Measurements from ENCODE around the gene NTSR2. TPM values are rescaled to one million over a fixed set of nuclear protein-coding genes. Genes with fewer than 3 reads are reported as not detected.

The NTSR2 gene
- total and polyA plus RNA-seq, 10 of the 15 experiments (the other 5 are each of a cell fraction or from before 2014, with no cell fraction given): not detected

- no peak overlapping the region for H3K9ac ChIP-seq (ENCODE audit: control insufficient read depth, insufficient read depth, low read length)
- 54% methylated on average over 16 of the region's 16 CpGs for WGBS (ENCODE audit: insufficient coverage, insufficient replicate concordance, low lambda C conversion rate, missing lambda C conversion rate)
- ChIA-PET SMC1A (ENCODE audit: uncharacterized antibody, unreplicated experiment) (interaction anchor here (7.1 kb wide), 1 partner anchor 82 kb away, joined by 71 read pairs; no protein-coding TSS in a partner anchor), RAD21 (ENCODE audit: unreplicated experiment) (interaction anchor here (1.0 to 2.4 kb wide), 4 partner anchors 41 to 81 kb away, joined by 3 to 6 read pairs (median 3); no protein-coding TSS in a partner anchor), CTCF (interaction anchor here (1.1 to 16.6 kb wide), 4 partner anchors 9 to 84 kb away, joined by 3 to 353 read pairs (median 4); no protein-coding TSS in a partner anchor), POLR2A (interaction anchor here (0.7 kb wide), 1 partner anchor 110 kb away, joined by 3 read pairs; no protein-coding TSS in a partner anchor)
- no peak overlapping the region for H3K4me2 ChIP-seq (ENCODE audit: control insufficient read depth, insufficient read depth)
- no peak overlapping the region for H2AFZ ChIP-seq (ENCODE audit: control insufficient read depth, low read depth, low read length)
- no TSS peak for BruUV-seq (replicated peaks)
- DNase-seq (ENCODE audit: low read depth, low spot score) (no peak), FAIRE-seq (no peak), ATAC-seq (no peak)
- no peaks in the 10 kb centered on the region; a peak in 1 of 4 replicates for H3K36me3 ChIP-seq (ENCODE audit: control insufficient read depth in 2 of 2, insufficient read depth in 2 of 2, low read length in 1 of 2)
- no peak overlapping the region for H3K4me3 ChIP-seq
- H3K4me1 ChIP-seq (ENCODE audit: control insufficient read depth, insufficient read depth, low read length): no peaks in the 10 kb centered on the region
- intact Hi-C loops (cut with micrococcal nuclease; ENCODE audit: unreplicated experiment): loop anchor here (10.0 kb wide), 1 partner anchor 1308 kb away; no protein-coding TSS in a partner anchor
- in situ Hi-C loops (cut with MboI): no loop called here
- H3K27ac ChIP-seq (ENCODE audit: control insufficient read depth, insufficient read depth): no peak overlapping the region
- TF ChIP-seq, protein P1, sequence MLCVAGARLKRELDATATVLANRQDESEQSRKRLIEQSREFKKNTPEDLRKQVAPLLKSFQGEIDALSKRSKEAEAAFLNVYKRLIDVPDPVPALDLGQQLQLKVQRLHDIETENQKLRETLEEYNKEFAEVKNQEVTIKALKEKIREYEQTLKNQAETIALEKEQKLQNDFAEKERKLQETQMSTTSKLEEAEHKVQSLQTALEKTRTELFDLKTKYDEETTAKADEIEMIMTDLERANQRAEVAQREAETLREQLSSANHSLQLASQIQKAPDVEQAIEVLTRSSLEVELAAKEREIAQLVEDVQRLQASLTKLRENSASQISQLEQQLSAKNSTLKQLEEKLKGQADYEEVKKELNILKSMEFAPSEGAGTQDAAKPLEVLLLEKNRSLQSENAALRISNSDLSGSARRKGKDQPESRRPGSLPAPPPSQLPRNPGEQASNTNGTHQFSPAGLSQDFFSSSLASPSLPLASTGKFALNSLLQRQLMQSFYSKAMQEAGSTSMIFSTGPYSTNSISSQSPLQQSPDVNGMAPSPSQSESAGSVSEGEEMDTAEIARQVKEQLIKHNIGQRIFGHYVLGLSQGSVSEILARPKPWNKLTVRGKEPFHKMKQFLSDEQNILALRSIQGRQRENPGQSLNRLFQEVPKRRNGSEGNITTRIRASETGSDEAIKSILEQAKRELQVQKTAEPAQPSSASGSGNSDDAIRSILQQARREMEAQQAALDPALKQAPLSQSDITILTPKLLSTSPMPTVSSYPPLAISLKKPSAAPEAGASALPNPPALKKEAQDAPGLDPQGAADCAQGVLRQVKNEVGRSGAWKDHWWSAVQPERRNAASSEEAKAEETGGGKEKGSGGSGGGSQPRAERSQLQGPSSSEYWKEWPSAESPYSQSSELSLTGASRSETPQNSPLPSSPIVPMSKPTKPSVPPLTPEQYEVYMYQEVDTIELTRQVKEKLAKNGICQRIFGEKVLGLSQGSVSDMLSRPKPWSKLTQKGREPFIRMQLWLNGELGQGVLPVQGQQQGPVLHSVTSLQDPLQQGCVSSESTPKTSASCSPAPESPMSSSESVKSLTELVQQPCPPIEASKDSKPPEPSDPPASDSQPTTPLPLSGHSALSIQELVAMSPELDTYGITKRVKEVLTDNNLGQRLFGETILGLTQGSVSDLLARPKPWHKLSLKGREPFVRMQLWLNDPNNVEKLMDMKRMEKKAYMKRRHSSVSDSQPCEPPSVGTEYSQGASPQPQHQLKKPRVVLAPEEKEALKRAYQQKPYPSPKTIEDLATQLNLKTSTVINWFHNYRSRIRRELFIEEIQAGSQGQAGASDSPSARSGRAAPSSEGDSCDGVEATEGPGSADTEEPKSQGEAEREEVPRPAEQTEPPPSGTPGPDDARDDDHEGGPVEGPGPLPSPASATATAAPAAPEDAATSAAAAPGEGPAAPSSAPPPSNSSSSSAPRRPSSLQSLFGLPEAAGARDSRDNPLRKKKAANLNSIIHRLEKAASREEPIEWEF (IDR thresholded peaks at IDR 0.05; ENCODE audit: insufficient replicate concordance, low read depth, low read length): no peak
- no peak for TF ChIP-seq NBN (IDR thresholded peaks at IDR 0.05)
- no peak for TF ChIP-seq JUNB (IDR thresholded peaks at IDR 0.05)
- TF ChIP-seq RBBP5 (conservative IDR thresholded peaks at IDR 0.05): no peak
- TF ChIP-seq FOXM1 (IDR thresholded peaks at IDR 0.05; ENCODE audit: low read depth, low read length): no peak
- no peak for TF ChIP-seq SRF (IDR thresholded peaks at IDR 0.05; ENCODE audit: low read depth in 2 of 2, low read length in 2 of 2)
- TF ChIP-seq, protein P2, sequence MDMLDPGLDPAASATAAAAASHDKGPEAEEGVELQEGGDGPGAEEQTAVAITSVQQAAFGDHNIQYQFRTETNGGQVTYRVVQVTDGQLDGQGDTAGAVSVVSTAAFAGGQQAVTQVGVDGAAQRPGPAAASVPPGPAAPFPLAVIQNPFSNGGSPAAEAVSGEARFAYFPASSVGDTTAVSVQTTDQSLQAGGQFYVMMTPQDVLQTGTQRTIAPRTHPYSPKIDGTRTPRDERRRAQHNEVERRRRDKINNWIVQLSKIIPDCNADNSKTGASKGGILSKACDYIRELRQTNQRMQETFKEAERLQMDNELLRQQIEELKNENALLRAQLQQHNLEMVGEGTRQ (IDR thresholded peaks at IDR 0.05; ENCODE audit: borderline replicate concordance, low read depth, low read length): no peak
- no peak for TF ChIP-seq SREBF2 (IDR thresholded peaks at IDR 0.05; ENCODE audit: low read length)
- TF ChIP-seq, protein P3, sequence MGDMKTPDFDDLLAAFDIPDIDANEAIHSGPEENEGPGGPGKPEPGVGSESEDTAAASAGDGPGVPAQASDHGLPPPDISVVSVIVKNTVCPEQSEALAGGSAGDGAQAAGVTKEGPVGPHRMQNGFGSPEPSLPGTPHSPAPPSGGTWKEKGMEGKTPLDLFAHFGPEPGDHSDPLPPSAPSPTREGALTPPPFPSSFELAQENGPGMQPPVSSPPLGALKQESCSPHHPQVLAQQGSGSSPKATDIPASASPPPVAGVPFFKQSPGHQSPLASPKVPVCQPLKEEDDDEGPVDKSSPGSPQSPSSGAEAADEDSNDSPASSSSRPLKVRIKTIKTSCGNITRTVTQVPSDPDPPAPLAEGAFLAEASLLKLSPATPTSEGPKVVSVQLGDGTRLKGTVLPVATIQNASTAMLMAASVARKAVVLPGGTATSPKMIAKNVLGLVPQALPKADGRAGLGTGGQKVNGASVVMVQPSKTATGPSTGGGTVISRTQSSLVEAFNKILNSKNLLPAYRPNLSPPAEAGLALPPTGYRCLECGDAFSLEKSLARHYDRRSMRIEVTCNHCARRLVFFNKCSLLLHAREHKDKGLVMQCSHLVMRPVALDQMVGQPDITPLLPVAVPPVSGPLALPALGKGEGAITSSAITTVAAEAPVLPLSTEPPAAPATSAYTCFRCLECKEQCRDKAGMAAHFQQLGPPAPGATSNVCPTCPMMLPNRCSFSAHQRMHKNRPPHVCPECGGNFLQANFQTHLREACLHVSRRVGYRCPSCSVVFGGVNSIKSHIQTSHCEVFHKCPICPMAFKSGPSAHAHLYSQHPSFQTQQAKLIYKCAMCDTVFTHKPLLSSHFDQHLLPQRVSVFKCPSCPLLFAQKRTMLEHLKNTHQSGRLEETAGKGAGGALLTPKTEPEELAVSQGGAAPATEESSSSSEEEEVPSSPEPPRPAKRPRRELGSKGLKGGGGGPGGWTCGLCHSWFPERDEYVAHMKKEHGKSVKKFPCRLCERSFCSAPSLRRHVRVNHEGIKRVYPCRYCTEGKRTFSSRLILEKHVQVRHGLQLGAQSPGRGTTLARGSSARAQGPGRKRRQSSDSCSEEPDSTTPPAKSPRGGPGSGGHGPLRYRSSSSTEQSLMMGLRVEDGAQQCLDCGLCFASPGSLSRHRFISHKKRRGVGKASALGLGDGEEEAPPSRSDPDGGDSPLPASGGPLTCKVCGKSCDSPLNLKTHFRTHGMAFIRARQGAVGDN (IDR thresholded peaks at IDR 0.05): no peak
- no peaks in the 10 kb centered on the region for H3K9me3 ChIP-seq (replicated peaks; ENCODE audit: control insufficient read depth, insufficient read depth, low read length)
- H3K27me3 ChIP-seq (replicated peaks in 1 of 2; ENCODE audit: control insufficient read depth in 2 of 2, insufficient read depth in 2 of 2, low read length in 1 of 2): peaks cover 0 to 4% of the 10 kb centered on the region in 2 experiments; a peak in 1 of 4 replicates
- H3K79me2 ChIP-seq (ENCODE audit: control insufficient read depth, insufficient read depth, low read length): no peaks in the 10 kb centered on the region
- H4K20me1 ChIP-seq (ENCODE audit: control insufficient read depth, insufficient read depth): no peaks in the 10 kb centered on the region
Measured at GRCh38 chr2:11697103-11697871, 27.3 kb upstream of the NTSR2 start.
